T-helper 1 cell (primary cell): ENCODE data around the gene SLC7A11.
A peak's percentile ranks its signal among the peaks of the same experiment; 100 is the strongest.

ENCODE experiments used
- DNase-seq, 5 donors: peaks; one replicate each; pipeline ENCODE4 v3.0.0-alpha.2; 2012 to 2020

The SLC7A11 gene

GRCh38 chr4:138204507-138204906 lies 37.6 kb downstream of the SLC7A11 start:
- DNase-seq = no peak

- no peak for DNase-seq
Measured at GRCh38 chr4:138202686-138203085, 39.5 kb downstream of the SLC7A11 start.

GRCh38 chr4:138200236-138200590 lies 41.9 kb downstream of the SLC7A11 start:
- no peak for DNase-seq

DNA sequence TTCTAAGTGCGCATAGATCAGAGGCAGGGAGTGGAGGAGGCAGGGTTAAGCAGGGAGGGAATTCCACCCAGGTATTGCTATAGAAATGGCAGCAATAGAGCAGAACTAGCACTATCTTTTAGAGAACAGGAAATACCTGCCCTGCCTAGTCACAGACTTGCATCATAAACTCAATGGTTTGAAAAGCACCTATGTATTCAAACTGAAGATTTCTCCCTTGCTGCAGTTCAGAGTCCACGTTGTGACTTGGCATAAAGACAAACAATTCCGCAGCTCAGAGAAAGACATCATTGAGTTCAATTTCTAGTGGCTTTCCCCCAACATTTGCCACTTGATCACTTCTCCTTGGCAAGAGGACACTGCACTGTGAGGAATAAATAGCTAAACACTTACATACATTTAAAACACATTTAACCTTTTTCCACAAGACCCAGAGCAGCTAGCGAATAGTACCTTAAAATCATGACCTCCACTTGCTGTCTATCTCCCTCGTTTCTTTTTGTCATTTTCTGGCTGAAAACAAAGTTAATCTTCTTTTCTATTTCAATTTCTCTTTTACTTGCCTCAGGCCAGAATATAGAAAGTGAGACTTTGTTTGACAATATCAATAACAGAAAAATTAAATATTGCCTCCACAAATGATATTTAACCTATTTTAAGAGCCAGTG lies 42.4 kb downstream of the SLC7A11 start:
- no peak for DNase-seq

DNA sequence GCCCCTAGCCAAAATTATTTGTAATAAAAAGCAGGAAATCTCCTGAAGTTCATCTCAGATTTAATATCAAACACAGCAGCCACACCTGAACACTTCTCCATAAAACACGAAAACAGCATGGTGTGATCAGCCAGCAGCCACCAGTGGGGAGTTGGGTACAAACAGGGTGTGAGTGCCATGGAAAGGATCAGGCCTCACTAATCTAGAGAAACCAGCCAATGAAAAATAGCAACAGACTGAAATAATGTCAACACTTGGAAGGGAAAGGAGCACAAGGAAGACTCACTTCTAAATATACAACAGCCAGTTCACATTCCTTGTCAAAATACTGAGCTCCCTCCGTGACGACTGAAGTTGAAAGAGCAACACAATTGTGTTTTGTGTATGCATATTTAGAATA lies 46.0 kb downstream of the SLC7A11 start:
- DNase-seq = no peak

DNA sequence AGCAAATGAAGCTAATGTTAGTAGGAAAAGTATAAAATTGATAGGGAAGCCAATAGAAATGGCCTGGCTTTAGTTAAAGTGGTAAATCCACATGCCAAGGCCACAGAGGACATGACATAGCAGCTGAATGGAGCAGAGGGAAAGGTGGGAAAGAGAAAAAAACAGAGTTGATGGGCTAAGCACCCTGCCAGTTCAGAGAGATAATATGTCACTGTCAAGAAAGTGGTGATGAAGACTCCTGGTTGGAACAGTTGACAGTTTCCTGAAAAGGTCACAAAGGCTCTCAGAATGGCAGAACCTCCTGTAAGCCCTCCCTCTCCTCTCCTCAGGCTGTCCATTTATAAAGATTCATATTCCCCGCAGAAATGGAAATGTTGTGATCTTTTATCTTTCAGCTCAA lies 48.2 kb downstream of the SLC7A11 start:
- DNase-seq = no peak

GRCh38 chr4:138192113-138192512 lies 50.0 kb downstream of the SLC7A11 start:
- peak in 1 of 5 donors; percentile 8 for DNase-seq

DNA sequence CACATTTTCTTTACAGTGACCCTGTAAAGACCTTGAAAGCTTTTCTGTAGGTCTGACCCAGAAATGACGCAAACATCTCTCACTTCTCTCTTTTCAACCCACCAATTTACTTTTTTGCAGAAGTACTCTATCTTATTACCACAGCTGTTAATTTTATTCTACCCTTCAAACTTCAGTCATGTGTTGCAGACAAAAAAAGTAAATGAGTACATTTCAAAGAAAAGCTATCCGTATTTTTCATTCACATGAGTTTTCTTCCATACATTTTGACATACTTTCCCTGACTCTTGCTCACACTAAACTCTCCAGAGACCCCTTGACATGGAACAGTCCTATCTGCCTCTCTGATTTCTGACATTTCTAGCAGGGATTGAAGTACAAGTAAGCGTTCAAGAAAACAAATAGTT lies 51.7 kb downstream of the SLC7A11 start:
- no peak for DNase-seq

DNA sequence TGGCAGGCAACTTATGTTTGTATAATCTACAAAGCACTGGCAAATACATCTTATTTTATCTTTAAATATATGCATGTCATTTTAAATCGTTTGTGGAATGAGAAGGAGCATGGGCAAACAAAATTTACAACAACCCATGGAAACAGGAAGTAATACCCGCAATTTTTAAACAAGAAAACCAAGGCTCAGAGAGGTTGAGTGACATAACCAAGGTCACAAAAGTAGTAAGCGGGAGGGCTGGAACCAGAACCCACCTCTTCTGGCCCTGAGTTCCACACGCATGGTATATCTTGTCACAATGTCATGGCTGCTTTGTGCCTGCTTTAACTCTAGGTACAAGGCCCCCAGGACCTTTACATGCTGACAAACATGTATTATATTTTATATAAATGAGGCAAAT lies 52.9 kb downstream of the SLC7A11 start:
- DNase-seq = no peak

GRCh38 chr4:138188406-138189084 lies 53.6 kb downstream of the SLC7A11 start:
- DNase-seq = no peak

DNA sequence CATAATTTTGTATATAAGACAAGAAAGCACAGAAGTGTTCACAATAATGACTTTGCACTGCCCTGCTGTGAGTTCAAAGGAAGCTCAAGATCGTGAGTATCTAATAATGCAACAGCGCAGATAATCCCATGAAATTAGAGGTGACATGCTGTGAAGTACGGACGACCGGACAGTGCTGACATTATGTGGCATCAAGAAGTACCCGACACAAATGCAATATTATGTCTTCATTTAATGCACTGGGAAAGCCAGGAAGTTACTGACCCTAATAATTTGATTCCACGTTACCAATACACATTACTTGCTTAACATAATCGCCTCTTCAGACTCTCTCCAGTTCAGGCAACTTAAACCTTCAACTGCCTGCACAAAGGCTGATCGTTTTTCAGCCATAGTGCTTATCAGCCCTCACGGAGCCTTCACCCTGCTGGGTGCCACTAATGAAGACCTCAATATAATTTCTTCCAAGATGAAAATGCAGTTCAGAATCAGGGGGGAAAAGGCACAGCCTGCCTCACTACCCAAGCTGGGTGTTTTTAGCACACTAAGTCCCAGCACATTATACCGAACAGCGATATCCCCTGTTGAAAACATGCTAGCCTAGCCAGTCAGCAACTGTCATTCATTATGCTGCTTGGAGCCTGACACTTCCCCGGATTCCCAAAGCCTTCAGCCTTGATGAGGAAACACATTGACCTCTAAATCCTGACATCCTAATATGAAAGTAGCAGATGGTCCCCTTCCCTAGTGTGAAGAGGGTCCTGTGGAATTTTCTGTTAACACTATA lies 56.1 kb downstream of the SLC7A11 start:
- DNase-seq = no peak

- DNase-seq = no peak
Measured at GRCh38 chr4:138184886-138185285, 57.3 kb downstream of the SLC7A11 start.

DNA sequence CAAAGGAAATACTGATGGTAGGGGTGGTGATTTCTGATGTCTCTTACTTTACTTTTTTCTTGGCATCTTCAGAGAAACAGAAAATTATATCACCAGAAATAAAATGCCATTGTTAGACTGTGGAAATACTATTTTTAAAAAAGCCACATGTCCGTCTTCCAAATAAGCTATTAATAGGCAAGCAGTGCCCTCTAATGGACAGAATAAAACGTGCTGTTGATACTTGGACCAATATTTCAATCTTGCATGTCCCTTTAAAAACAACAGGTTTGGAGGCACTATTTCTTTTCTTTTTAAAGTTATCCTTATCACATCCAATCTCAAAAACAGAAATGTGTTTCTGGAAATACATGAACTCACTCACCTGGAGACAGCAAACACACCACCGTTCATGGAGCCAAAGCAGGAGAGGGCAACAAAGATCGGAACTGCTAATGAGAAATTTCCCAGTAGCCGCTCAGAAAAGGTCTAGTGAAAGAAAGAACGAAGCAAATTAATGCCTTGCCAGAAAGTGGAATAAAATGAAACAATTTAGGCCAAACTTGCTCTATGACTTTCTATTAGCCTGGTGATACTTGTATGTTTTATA lies 59.2 kb downstream of the SLC7A11 start:
- no peak for DNase-seq

GRCh38 chr4:138181287-138181686 lies 60.9 kb downstream of the SLC7A11 start:
- no peak for DNase-seq

GRCh38 chr4:138178566-138178965 lies 63.6 kb downstream of the SLC7A11 start:
- peak in 1 of 5 donors; percentile 14 for DNase-seq

DNA sequence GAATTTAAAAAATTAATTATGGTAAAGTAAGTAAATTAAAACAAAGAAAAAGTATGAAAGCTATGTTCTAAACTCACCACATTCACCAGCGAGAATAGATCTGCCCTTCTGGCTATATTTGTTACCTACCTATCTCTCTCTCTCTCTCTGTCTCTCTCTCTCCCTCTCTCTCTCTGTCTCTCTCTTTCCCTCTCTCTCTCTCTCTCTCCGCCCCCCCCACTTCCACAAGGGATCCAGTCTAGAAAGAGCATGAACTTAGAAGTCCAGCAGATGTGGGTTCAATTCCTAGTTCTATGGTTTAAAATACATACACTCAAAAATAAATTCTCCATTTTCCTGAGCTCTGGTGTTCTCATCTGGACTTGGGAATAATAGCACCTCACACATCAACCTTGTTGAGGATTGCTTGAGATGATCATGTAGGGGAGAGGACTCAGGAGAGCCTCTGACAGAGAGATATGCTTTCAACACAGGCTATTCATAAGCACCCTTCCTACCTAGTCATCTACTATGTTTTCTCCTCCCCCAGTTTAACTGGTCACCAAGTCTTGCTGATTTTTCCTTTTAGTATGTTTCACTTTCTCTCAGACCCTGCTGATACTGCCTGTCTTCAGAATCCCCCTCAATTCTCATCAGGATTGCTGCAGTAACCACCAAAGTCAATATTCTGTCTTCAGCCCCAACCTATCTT lies 64.7 kb downstream of the SLC7A11 start:
- DNase-seq = no peak

DNA sequence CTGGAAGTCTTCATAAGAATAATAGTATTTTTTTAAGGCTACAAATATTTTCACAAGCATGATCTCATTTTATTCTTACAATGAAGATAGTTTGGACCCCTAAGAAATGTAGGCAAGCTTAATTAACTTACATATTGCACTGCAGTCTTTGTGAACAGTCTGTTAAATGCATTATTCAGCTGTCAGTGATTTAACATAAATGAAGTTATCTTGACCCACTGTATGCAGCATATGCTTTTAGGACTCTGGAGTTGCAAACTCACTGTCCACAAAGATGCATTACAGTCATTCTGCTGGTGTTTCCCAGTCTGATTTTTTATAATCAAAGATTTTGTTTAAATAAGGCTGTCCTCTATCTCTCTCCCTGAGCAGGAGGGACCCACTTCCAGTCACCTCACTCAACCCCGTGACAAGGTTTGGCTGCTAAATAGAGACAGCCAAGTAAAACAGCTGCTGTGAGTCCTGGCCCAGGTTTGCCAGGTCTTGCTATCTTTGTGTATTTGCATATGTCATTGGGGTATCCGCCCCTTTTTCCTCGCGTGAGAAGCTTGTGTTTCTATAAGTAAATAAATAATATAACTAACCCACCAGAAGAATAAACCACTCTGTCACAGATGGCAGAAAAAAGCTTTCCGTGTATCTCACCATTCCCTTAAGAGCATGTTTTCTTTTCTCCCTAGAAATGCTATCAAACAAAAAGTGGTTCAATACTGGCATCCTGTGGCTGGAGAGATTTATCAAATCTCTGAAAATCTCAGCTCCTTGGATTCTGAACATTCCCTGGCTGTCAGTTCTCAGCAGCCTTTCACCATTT lies 67.0 kb downstream of the SLC7A11 start:
- no peak for DNase-seq

GRCh38 chr4:138164208-138164607 lies 77.9 kb downstream of the SLC7A11 start:
- DNase-seq = no peak

DNA sequence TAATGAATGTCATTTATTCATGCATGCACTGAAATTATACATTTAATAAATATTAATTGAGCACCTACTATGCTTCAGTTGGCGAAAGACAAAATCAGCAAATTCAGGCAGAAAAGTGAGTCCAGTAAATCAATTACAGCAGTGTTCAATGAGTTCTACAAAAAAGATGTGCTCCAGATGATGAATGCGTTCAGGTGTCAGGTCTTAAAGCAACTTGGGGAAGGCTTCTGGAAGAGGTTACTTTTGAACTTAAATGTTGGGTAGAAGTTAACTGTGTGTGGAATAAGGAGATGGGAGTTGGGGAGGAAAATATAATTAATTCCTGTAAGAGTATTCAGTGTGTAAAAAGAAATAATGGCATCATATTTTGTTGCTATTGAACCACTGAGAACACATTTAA lies 79.0 kb downstream of the SLC7A11 start:
- no peak for DNase-seq

DNA sequence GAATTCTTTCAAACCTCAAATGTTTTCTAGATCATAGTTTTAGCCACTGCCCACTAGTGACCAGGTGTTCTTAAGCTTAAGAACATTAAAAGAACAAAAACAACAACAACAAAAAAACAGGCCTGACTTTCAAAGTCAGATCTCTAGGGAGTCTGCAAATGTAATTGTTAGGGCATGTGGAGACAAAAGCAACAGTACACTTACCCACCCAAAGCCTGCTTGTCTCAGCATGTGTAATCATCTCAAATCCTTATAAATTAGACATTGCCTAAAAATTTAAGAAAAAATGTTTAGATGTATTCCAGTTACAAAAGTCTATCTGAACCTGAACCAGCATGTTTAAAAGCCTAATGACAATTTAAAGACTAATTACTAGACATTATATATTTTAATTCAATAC lies 79.9 kb downstream of the SLC7A11 start:
- DNase-seq = no peak

DNA sequence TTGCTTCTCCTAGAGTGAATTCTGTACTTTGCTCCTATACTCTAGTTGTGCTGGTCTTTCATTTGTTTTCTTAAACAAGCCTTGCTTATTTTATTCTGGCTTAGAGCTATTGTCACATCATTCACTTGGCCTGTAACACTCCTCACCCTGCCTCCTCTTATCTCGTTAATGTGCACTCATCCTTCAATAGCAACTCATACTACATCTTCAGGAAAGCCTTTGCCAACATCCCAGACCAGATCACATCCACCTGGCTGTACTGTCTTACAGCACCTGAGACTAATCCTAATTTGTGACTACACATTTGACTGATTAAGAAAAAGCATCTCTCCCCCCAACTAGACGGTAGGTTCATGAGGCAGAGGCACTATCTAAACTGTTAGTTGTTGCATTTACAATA lies 80.8 kb downstream of the SLC7A11 start:
- no peak for DNase-seq

DNA sequence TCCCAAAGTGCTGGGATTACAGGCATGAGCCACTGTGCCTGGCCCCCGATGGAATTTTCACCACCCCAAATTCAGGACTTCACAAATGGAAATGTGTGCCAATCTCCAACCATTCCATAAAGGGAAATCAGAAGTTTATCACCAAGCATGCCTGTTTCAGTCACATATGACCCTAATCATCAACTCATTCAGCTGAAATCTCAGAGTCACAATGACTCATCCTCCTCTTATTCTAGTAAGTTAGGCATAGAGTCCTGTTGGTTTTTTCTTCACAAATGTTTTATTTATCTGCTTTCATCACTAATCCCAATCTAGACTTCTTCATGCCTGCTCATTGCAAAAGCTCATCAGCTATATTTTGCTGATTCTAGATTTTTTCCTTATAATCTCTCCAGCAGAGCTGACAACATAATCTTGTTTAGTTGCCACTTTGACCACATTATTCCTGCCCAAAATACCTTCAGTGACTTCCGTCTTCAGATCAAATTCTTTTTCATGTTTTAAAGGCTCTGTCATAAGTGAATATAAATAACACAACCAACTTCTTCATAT lies 83.3 kb downstream of the SLC7A11 start:
- no peak for DNase-seq
